ENCODE data around the gene NIT2. TPM values are rescaled to one million over a fixed set of nuclear protein-coding genes. Genes with fewer than 3 reads are reported as not detected.

Gene NIT2
- total RNA-seq, 2 donors from 2014 or later = 35.5 to 48.1 TPM

DNA sequence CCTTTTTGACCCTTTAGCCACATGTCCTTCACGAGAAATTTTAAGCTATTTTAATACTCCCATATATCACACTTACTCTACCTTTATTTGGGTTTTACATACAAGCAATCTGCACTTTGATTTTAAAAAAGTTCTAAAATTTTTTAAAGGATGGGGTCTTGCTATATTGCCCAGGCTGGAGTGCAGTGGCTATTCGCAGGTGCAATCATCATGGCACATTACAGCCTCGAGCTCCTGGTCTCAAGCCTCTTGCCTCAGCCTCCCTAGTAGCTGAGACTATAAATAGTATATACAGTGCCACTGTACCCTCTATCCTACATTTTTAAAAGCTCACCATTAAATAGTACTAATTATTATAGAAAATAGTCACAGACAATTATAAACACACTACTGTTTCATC lies 29.9 kb downstream of the NIT2 start:
- no peaks in the 10 kb centered on the region for H3K4me1 Mint-ChIP-seq
- Histone ChIP-seq H3K4me3 (ENCODE audit: low read length) (no peak overlapping the region), H3K27ac (ENCODE audit: low read depth, low read length) (no peak overlapping the region), H3K9ac (ENCODE audit: extremely low read depth, low read length, poor library complexity, severe bottlenecking) (no peak overlapping the region), H3K27me3 (ENCODE audit: control insufficient read depth, insufficient read depth, low read length, poor library complexity, severe bottlenecking) (no peaks in the 10 kb centered on the region), H3K4me1 (ENCODE audit: control insufficient read depth, insufficient read depth, low read length) (no peaks in the 10 kb centered on the region), H3K36me3 (ENCODE audit: control insufficient read depth, insufficient read depth, low read length) (peaks cover 91% of the 10 kb centered on the region), H3K9me3 (ENCODE audit: control insufficient read depth, low read length) (peaks cover 15% of the 10 kb centered on the region)
- TF ChIP-seq, protein P1, sequence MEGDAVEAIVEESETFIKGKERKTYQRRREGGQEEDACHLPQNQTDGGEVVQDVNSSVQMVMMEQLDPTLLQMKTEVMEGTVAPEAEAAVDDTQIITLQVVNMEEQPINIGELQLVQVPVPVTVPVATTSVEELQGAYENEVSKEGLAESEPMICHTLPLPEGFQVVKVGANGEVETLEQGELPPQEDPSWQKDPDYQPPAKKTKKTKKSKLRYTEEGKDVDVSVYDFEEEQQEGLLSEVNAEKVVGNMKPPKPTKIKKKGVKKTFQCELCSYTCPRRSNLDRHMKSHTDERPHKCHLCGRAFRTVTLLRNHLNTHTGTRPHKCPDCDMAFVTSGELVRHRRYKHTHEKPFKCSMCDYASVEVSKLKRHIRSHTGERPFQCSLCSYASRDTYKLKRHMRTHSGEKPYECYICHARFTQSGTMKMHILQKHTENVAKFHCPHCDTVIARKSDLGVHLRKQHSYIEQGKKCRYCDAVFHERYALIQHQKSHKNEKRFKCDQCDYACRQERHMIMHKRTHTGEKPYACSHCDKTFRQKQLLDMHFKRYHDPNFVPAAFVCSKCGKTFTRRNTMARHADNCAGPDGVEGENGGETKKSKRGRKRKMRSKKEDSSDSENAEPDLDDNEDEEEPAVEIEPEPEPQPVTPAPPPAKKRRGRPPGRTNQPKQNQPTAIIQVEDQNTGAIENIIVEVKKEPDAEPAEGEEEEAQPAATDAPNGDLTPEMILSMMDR (conservative IDR thresholded peaks at IDR 0.05) = no peak
- H3K36me3 Mint-ChIP-seq (ENCODE audit: low read depth) = peaks cover 72% of the 10 kb centered on the region
- no peak overlapping the region for H3K27ac Mint-ChIP-seq
- no peaks in the 10 kb centered on the region for H3K27me3 Mint-ChIP-seq (ENCODE audit: insufficient read depth)
- WGBS, 2 experiments (ENCODE audit: insufficient coverage in 1 of 2, insufficient read length in 1 of 2) = 95 to 96% methylated on average over 3 of the region's 3 CpGs
- H3K4me3 Mint-ChIP-seq = no peak overlapping the region
- no peak for DNase-seq
- H3K9me3 Mint-ChIP-seq = peaks cover 6% of the 10 kb centered on the region

DNA sequence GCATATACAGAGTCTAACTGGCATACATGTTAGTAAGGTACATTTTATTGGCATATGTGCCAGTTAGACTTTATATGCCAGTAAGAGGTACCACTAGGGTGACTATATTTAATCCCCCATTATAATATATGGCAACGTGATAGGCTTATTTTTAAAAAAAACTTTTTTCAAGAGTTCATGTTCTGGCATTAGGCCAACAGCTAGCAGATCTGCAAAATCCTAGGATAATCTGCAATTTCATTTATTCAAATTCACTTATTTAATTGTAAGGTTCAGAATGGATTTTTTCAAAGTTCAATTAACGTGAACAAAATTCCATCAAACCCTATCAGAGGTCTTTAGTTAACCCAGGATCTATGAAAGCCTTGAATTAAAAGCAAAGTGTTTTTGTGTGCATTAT lies 31.9 kb downstream of the NIT2 start:
- Histone ChIP-seq H3K36me3 (ENCODE audit: control insufficient read depth, insufficient read depth, low read length) (peaks cover 98% of the 10 kb centered on the region), H3K9ac (ENCODE audit: extremely low read depth, low read length, poor library complexity, severe bottlenecking) (no peak overlapping the region), H3K4me1 (ENCODE audit: control insufficient read depth, insufficient read depth, low read length) (no peaks in the 10 kb centered on the region), H3K27ac (ENCODE audit: low read depth, low read length) (no peak overlapping the region), H3K4me3 (ENCODE audit: low read length) (no peak overlapping the region), H3K9me3 (ENCODE audit: control insufficient read depth, low read length) (peaks cover 15% of the 10 kb centered on the region), H3K27me3 (ENCODE audit: control insufficient read depth, insufficient read depth, low read length, poor library complexity, severe bottlenecking) (no peaks in the 10 kb centered on the region)
- Mint-ChIP-seq H3K4me3 (no peak overlapping the region), H3K4me1 (no peaks in the 10 kb centered on the region), H3K27me3 (ENCODE audit: insufficient read depth) (no peaks in the 10 kb centered on the region), H3K36me3 (ENCODE audit: low read depth) (peaks cover 72% of the 10 kb centered on the region), H3K27ac (no peak overlapping the region), H3K9me3 (peaks cover 6% of the 10 kb centered on the region)
- WGBS, 2 experiments (ENCODE audit: insufficient coverage in 1 of 2, insufficient read length in 1 of 2) = 95% methylated on average over 2 of the region's 2 CpGs; no CpG with 5 or more reads in 1 of the 2 experiments
- TF ChIP-seq, protein P1 (conservative IDR thresholded peaks at IDR 0.05) = no peak
- no peak for DNase-seq

DNA sequence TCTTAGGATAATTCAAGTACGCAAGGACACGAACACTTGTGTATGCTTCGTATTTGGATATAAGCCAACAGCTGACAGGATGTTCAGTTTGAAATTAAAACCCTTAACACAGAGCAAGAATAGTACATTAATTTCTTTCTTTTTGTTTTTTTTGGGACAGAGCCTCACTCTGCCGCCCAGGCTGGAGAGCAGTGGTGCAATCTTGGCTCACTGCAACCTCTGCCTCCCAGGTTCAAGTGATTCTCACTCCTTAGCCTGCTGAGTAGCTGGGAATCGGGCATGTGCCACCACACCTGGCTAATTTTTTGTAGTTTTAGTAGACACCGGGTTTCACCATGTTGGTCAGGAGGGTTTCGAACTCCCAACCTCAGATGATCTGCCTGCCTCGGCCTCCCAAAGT lies 33.9 kb downstream of the NIT2 start:
- Histone ChIP-seq H3K27ac (ENCODE audit: low read depth, low read length) (no peak overlapping the region), H3K27me3 (ENCODE audit: control insufficient read depth, insufficient read depth, low read length, poor library complexity, severe bottlenecking) (no peaks in the 10 kb centered on the region), H3K4me3 (ENCODE audit: low read length) (no peak overlapping the region), H3K9ac (ENCODE audit: extremely low read depth, low read length, poor library complexity, severe bottlenecking) (no peak overlapping the region), H3K9me3 (ENCODE audit: control insufficient read depth, low read length) (no peaks in the 10 kb centered on the region), H3K4me1 (ENCODE audit: control insufficient read depth, insufficient read depth, low read length) (no peaks in the 10 kb centered on the region), H3K36me3 (ENCODE audit: control insufficient read depth, insufficient read depth, low read length) (peaks cover 97% of the 10 kb centered on the region)
- H3K36me3 Mint-ChIP-seq (ENCODE audit: low read depth) = peaks cover 70% of the 10 kb centered on the region
- no peak overlapping the region for H3K4me3 Mint-ChIP-seq
- no peaks in the 10 kb centered on the region for H3K9me3 Mint-ChIP-seq
- TF ChIP-seq, protein P1 (conservative IDR thresholded peaks at IDR 0.05) = no peak
- H3K27ac Mint-ChIP-seq = no peak overlapping the region
- no peaks in the 10 kb centered on the region for H3K27me3 Mint-ChIP-seq (ENCODE audit: insufficient read depth)
- H3K4me1 Mint-ChIP-seq = no peaks in the 10 kb centered on the region
- DNase-seq = no peak
- WGBS, 2 experiments (ENCODE audit: insufficient coverage in 1 of 2, insufficient read length in 1 of 2) = 96 to 100% methylated on average over 5 to 8 of the region's 8 CpGs
